DOHH2 (cell line): ENCODE measurements around the gene FOXA3.
A peak's percentile ranks its signal among the peaks of the same experiment; 100 is the strongest.

ENCODE experiments used
- CTCF ChIP-seq: fragments of 200-600 bp; sonication (generic); IDR thresholded peaks from one replicate; pipeline ENCODE4 v1.5.1; 2014; ENCODE audit warnings: antibody characterized with exemption, mild to moderate bottlenecking, low read depth, low read length; ENCODE audit not compliant: poor library complexity, severe bottlenecking
- EZH2phosphoT487 ChIP-seq: fragments of 200-600 bp; sonication (generic); IDR thresholded peaks from 2 replicates; pipeline ENCODE4 v1.6.1; 2017; ENCODE audit warnings: borderline replicate concordance, mild to moderate bottlenecking, antibody characterized with exemption, low read length, moderate library complexity, mixed read lengths

DNA sequence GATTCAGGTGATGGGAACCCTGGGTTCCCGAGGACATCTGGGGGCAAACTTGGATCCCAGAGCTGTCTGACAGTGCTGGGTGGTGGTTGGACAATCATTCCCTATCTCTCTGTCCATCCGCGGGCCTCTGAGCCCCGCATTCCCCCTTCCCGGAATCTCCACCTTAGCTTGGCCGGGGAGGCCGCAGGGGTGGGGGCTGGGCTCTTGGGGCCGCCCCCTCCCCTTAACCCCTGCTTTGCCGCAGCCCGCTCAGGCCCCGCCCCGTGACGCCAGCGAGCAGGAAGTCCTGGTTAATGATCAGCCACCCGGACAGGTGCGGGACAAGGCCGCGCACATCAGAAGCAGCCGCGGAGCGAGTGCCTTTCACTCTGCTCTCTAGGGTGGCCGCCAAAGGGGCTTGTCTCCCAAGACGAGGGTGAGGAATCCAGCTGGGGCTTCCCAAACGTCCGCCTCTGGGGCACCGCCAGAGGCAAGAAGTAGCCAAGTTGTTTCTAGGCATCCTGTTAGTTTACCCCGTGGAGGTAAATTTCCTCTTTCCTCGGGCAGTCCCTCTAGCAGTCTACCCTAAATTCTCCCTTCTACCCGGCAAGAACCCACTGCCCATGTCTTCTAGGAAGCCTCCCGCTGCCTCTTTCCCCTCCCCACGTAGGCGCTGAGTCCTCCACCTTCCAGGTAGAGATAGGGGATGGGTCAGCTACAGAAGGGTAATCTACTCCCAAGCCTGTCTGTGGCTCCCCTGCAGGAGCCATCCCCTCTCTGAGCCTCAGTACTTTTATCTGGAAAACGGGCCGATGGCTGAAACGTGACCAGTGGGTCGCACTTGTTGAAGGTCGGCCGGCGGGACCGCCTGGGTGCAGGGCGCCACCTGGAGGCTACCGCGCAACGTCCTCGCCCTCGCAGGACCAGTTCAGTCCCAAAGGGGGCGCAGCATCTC, 18.8 kb downstream of the FOXA3 start:
- TF ChIP-seq CTCF (peak; percentile 99), EZH2phosphoT487 (no peak)
